NB4 (cell line): Measurements from ENCODE around the gene COL5A1.

Experiments used
- DNase-seq: peaks from one replicate; pipeline ENCODE4 v3.0.0; 2010; ENCODE audit warnings: low read depth
- H3K4me3 ChIP-seq: one replicate; pipeline ENCODE4 v1.5.1; 2011; ENCODE audit warnings: mild to moderate bottlenecking, low read depth, low read length, moderate library complexity
- CTCF ChIP-seq: IDR thresholded peaks from one replicate; pipeline ENCODE4 v1.5.1; 2012; ENCODE audit warnings: low read depth, low read length
- MAX ChIP-seq: IDR thresholded peaks from 2 replicates; pipeline ENCODE4 v1.6.1; 2011; ENCODE audit warnings: low read depth, low read length
- MYC ChIP-seq: IDR thresholded peaks from 2 replicates; pipeline ENCODE4 v1.6.1; 2011; ENCODE audit warnings: low read depth, low read length
- POLR2A ChIP-seq: IDR thresholded peaks from 2 replicates; pipeline ENCODE4 v1.6.1; 2011; ENCODE audit warnings: mild to moderate bottlenecking; ENCODE audit not compliant: insufficient read length; ENCODE audit errors: extremely low read depth

Gene COL5A1

GRCh38 chr9:134743853-134744252 is 102.2 kb downstream of the COL5A1 start:
- TF ChIP-seq MAX (no peak), POLR2A (no peak), CTCF (no peak), MYC (no peak)
- no peak for DNase-seq
- no peak overlapping the region for H3K4me3 ChIP-seq

GRCh38 chr9:134744385-134745295 is 103.0 kb downstream of the COL5A1 start:
- H3K4me3 ChIP-seq = no peak overlapping the region
- DNase-seq = no peak
- TF ChIP-seq MYC (no peak), POLR2A (no peak), MAX (no peak), CTCF (no peak)

GRCh38 chr9:134747951-134748489 is 106.4 kb downstream of the COL5A1 start:
- no peak for DNase-seq
- TF ChIP-seq MYC = no peak
- no peak for TF ChIP-seq CTCF
- no peak for TF ChIP-seq MAX
- no peak for TF ChIP-seq POLR2A
- H3K4me3 ChIP-seq = no peak overlapping the region

GRCh38 chr9:134748591-134748990 is 107.0 kb downstream of the COL5A1 start:
- H3K4me3 ChIP-seq = no peak overlapping the region
- no peak for DNase-seq
- no peak for TF ChIP-seq CTCF
- no peak for TF ChIP-seq POLR2A
- no peak for TF ChIP-seq MAX
- TF ChIP-seq MYC = no peak

GRCh38 chr9:134750450-134751155 is 109.0 kb downstream of the COL5A1 start:
- H3K4me3 ChIP-seq = no peak overlapping the region
- TF ChIP-seq MAX = no peak
- no peak for TF ChIP-seq POLR2A
- no peak for TF ChIP-seq CTCF
- TF ChIP-seq MYC = no peak
- no peak for DNase-seq
